DMS79 treated with DMSO at 0.1 percent for 48 hours (cell line): ENCODE results near the gene MRPL40.

Experiments
- DNase-seq: peaks from one replicate; lab custom pipeline; 2025; lab: John Stamatoyannopoulos, UW

MRPL40 gene

GRCh38 chr22:19432133-19432851, at the start of gene MRPL40:
MRPL40 (plus strand) TSS chr22:19432545; CDS start chr22:19432555, 10 bp downstream.
- DNase-seq, result peak; percentile 62

GRCh38 chr22:19383292-19383691, 49.1 kb upstream of the MRPL40 start:
- no peak for DNase-seq

GRCh38 chr22:19385221-19385906, 47.0 kb upstream of the MRPL40 start:
- DNase-seq, result no peak

- DNase-seq, result no peak
Observed at GRCh38 chr22:19386248-19386647, 46.1 kb upstream of the MRPL40 start.

- DNase-seq, result no peak
Observed at GRCh38 chr22:19387038-19387437, 45.3 kb upstream of the MRPL40 start.

GRCh38 chr22:19387575-19387974, 44.8 kb upstream of the MRPL40 start:
- no peak for DNase-seq

GRCh38 chr22:19393704-19394103, 38.6 kb upstream of the MRPL40 start:
- no peak for DNase-seq

GRCh38 chr22:19394274-19395050, 37.9 kb upstream of the MRPL40 start:
- no peak for DNase-seq

GRCh38 chr22:19395276-19395675, 37.1 kb upstream of the MRPL40 start:
- DNase-seq, result no peak

GRCh38 chr22:19396561-19396933, 35.8 kb upstream of the MRPL40 start:
- DNase-seq, result no peak

GRCh38 chr22:19396934-19397733, 35.2 kb upstream of the MRPL40 start:
- no peak for DNase-seq

GRCh38 chr22:19397734-19398104, 34.6 kb upstream of the MRPL40 start:
- DNase-seq, result no peak

- no peak for DNase-seq
Observed at GRCh38 chr22:19398206-19398605, 34.1 kb upstream of the MRPL40 start.

GRCh38 chr22:19398652-19399051, 33.7 kb upstream of the MRPL40 start:
- no peak for DNase-seq

GRCh38 chr22:19400881-19401280, 31.5 kb upstream of the MRPL40 start:
- no peak for DNase-seq

- no peak for DNase-seq
Observed at GRCh38 chr22:19401483-19401882, 30.9 kb upstream of the MRPL40 start.

GRCh38 chr22:19402642-19403191, 29.6 kb upstream of the MRPL40 start:
- DNase-seq, result no peak

- DNase-seq, result no peak
Observed at GRCh38 chr22:19404676-19405075, 27.7 kb upstream of the MRPL40 start.

GRCh38 chr22:19405133-19405532, 27.2 kb upstream of the MRPL40 start:
- no peak for DNase-seq

- no peak for DNase-seq
Observed at GRCh38 chr22:19405652-19406051, 26.7 kb upstream of the MRPL40 start.

- no peak for DNase-seq
Observed at GRCh38 chr22:19406281-19406811, 26.0 kb upstream of the MRPL40 start.

- no peak for DNase-seq
Observed at GRCh38 chr22:19406846-19407245, 25.5 kb upstream of the MRPL40 start.
